ENCODE results near the gene LRRC8B.
"Not testable (repeated sequence)": the region's sequence is repeated elsewhere in the genome, so short reads cannot be mapped to it uniquely, and the experiment has no call there.

The LRRC8B gene

GRCh38 chr1:89582571-89582970 lies 57.9 kb downstream of the LRRC8B start:
- DNase-seq (ENCODE audit: low read depth in 2 of 2): no peak

- DNase-seq (ENCODE audit: low read depth in 2 of 2): no peak
These were observed 59.6 kb downstream of the LRRC8B start for GRCh38 chr1:89584211-89584610.

- no peak for DNase-seq (ENCODE audit: low read depth in 2 of 2)
These were observed 60.2 kb downstream of the LRRC8B start for GRCh38 chr1:89584781-89585180.

- no peak for DNase-seq (ENCODE audit: low read depth in 2 of 2)
These were observed 63.1 kb downstream of the LRRC8B start for GRCh38 chr1:89587729-89588161.

GRCh38 chr1:89588480-89588879 lies 63.9 kb downstream of the LRRC8B start:
- no peak for DNase-seq (ENCODE audit: low read depth in 2 of 2)

GRCh38 chr1:89589515-89589914 lies 64.9 kb downstream of the LRRC8B start:
- no peak for DNase-seq (ENCODE audit: low read depth in 2 of 2)

- DNase-seq (ENCODE audit: low read depth in 2 of 2): no peak
These were observed 65.9 kb downstream of the LRRC8B start for GRCh38 chr1:89590341-89591080.

GRCh38 chr1:89592861-89593302 lies 68.3 kb downstream of the LRRC8B start:
- DNase-seq (ENCODE audit: low read depth in 2 of 2): not testable (repeated sequence)

- no peak for DNase-seq (ENCODE audit: low read depth in 2 of 2)
These were observed 69.6 kb downstream of the LRRC8B start for GRCh38 chr1:89594096-89594740.

GRCh38 chr1:89596698-89597097 lies 72.1 kb downstream of the LRRC8B start:
- no peak for DNase-seq (ENCODE audit: low read depth in 2 of 2)

GRCh38 chr1:89598450-89599331 lies 74.1 kb downstream of the LRRC8B start:
- no peak for DNase-seq (ENCODE audit: low read depth in 2 of 2)

GRCh38 chr1:89599332-89599630 lies 74.7 kb downstream of the LRRC8B start:
- no peak for DNase-seq (ENCODE audit: low read depth in 2 of 2)

GRCh38 chr1:89600451-89601224 lies 76.0 kb downstream of the LRRC8B start:
- no peak for DNase-seq (ENCODE audit: low read depth in 2 of 2)

- DNase-seq (ENCODE audit: low read depth in 2 of 2): no peak
These were observed 78.3 kb downstream of the LRRC8B start for GRCh38 chr1:89602871-89603404.

- no peak for DNase-seq (ENCODE audit: low read depth in 2 of 2)
These were observed 79.2 kb downstream of the LRRC8B start for GRCh38 chr1:89603651-89604413.

- no peak for DNase-seq (ENCODE audit: low read depth in 2 of 2)
These were observed 79.7 kb downstream of the LRRC8B start for GRCh38 chr1:89604414-89604735.

GRCh38 chr1:89605692-89606091 lies 81.1 kb downstream of the LRRC8B start:
- DNase-seq (ENCODE audit: low read depth in 2 of 2): no peak

GRCh38 chr1:89606227-89606980 lies 81.8 kb downstream of the LRRC8B start:
- DNase-seq (ENCODE audit: low read depth in 2 of 2): no peak

- DNase-seq (ENCODE audit: low read depth in 2 of 2): no peak
These were observed 82.5 kb downstream of the LRRC8B start for GRCh38 chr1:89607156-89607555.

Measured in activated CD4-positive, alpha-beta T cell treated with anti-CD3 and anti-CD28 coated beads for 24 hours (primary cell).